Effector memory CD4-positive, alpha-beta T cell (primary cell): ENCODE data around the gene DMGDH.

Source experiments
- DNase-seq, 3 donors: peaks; one replicate each; pipeline ENCODE4 v3.0.0-alpha.2; 2020
- H3K27ac ChIP-seq: 2 replicates; pipeline ENCODE4 v1.7.0; 2013; ENCODE audit warnings: mild to moderate bottlenecking, low read length, moderate library complexity; ENCODE audit not compliant: insufficient read depth, poor library complexity, severe bottlenecking
- H3K27me3 ChIP-seq: replicated peaks from 2 replicates; pipeline ENCODE4 v1.7.0; 2013; ENCODE audit warnings: mild to moderate bottlenecking, low read length; ENCODE audit not compliant: insufficient read depth, control insufficient read depth, poor library complexity, severe bottlenecking
- H3K36me3 ChIP-seq: 2 replicates; pipeline ENCODE4 v1.7.0; 2013; ENCODE audit warnings: mild to moderate bottlenecking, low read length, moderate library complexity; ENCODE audit not compliant: control insufficient read depth, insufficient read depth
- H3K4me1 ChIP-seq: 2 replicates; pipeline ENCODE4 v1.7.0; 2013; ENCODE audit warnings: low read length, mild to moderate bottlenecking; ENCODE audit not compliant: control insufficient read depth, insufficient read depth, poor library complexity, severe bottlenecking
- H3K4me3 ChIP-seq: 2 replicates; pipeline ENCODE4 v1.7.0; 2013; ENCODE audit warnings: low read length, low read depth, mild to moderate bottlenecking; ENCODE audit not compliant: insufficient read depth, poor library complexity, severe bottlenecking
- H3K9me3 ChIP-seq: 2 replicates; pipeline ENCODE4 v1.7.0; 2013; ENCODE audit warnings: mild to moderate bottlenecking, low read length, moderate library complexity; ENCODE audit not compliant: control insufficient read depth

Gene DMGDH

GRCh38 chr5:78964889-78965288 lies 104.6 kb downstream of the DMGDH start:
- H3K4me1 ChIP-seq = no peaks in the 10 kb centered on the region
- no peaks in the 10 kb centered on the region for H3K9me3 ChIP-seq
- no peak overlapping the region for H3K27ac ChIP-seq
- H3K4me3 ChIP-seq = no peak overlapping the region
- no peak for DNase-seq
- peaks cover 17% of the 10 kb centered on the region for H3K36me3 ChIP-seq
- no peaks in the 10 kb centered on the region for H3K27me3 ChIP-seq

- Histone ChIP-seq H3K4me1 (no peaks in the 10 kb centered on the region), H3K27ac (no peak overlapping the region), H3K36me3 (peaks cover 17% of the 10 kb centered on the region), H3K9me3 (no peaks in the 10 kb centered on the region), H3K27me3 (no peaks in the 10 kb centered on the region), H3K4me3 (no peak overlapping the region)
- no peak for DNase-seq
Observed at GRCh38 chr5:78961743-78962142, 107.7 kb downstream of the DMGDH start.

DNA sequence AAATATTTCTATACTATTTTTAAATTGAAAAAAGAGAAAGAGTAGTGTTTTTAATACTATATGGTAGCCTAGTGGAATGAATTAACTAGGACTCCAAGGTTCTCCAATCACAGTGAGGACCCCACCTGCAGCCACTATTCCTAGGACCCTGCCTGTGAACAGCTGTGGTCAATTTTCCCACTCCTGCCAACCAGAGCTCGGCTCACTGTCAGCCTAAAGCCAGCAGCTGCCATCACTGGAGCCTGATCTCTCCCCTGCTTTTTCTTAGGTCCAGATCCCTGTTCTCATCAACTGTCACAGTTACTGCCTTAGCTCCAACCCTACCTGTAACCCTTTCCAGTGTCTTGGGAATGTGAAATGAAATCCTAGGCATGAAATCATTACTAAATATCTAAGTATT lies 109.7 kb downstream of the DMGDH start:
- Histone ChIP-seq H3K36me3 (peaks cover 17% of the 10 kb centered on the region), H3K9me3 (no peaks in the 10 kb centered on the region), H3K27me3 (no peaks in the 10 kb centered on the region), H3K4me3 (no peak overlapping the region), H3K27ac (no peak overlapping the region), H3K4me1 (no peaks in the 10 kb centered on the region)
- DNase-seq = no peak

DNA sequence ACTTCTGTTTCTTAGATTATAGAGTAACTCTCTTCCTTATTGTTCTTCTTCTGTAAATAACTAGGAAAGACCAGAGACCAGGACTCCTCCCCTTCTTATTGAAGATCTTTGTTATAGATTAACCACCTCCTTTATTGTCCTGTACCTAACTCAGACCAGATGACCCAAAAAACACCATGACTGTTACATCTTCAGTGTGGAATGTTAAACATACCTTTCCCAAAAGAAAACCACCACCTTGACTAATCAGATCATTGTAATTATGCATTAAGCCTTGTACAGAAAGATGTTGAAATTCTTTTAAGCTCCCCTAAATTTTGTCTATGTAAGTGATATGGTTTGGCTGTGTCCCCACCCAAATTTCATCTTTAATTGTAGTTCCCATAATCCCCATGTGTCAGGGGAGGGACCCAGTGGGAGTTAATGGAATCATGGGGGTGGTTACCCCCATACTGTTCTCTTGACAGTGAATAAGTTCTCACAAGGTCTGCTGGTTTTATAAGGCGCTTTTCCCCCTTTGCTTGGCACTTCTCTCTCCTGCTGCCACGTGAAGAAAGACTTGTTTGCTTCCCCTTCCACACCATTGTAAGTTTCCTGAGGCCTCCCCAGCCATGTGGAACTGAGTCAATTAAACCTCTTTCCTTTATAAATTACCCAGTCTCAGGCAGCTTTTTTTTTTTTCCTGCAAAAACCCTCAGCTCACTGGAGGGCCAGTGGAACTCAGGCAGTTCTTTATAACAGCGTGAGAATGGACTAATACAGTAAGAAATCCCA lies 110.6 kb downstream of the DMGDH start:
- DNase-seq = no peak
- H3K36me3 ChIP-seq = peaks cover 11% of the 10 kb centered on the region
- no peak overlapping the region for H3K27ac ChIP-seq
- H3K27me3 ChIP-seq = no peaks in the 10 kb centered on the region
- no peaks in the 10 kb centered on the region for H3K9me3 ChIP-seq
- H3K4me3 ChIP-seq = no peak overlapping the region
- no peaks in the 10 kb centered on the region for H3K4me1 ChIP-seq

DNA sequence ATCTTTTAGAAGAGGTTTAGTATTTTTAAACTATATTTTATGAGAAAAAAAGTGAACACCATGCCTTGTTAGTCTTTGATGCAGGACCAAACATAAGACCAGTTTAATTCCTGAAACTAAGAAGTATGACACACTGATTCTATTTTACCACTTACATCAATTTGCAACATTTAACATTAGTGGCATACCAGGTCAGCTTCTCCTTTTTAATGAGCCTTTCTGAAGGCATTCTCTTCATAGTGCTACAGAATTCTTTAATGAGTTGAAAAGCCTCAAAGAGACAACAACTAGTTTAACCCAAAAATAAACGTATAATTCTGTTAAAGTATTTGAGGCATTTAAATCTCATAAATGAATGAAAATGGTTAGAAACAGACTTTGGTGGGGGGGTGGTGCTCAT lies 112.6 kb downstream of the DMGDH start:
- Histone ChIP-seq H3K9me3 (no peaks in the 10 kb centered on the region), H3K27me3 (no peaks in the 10 kb centered on the region), H3K4me3 (no peak overlapping the region), H3K27ac (no peak overlapping the region), H3K36me3 (peaks cover 5% of the 10 kb centered on the region), H3K4me1 (no peaks in the 10 kb centered on the region)
- no peak for DNase-seq

DNA sequence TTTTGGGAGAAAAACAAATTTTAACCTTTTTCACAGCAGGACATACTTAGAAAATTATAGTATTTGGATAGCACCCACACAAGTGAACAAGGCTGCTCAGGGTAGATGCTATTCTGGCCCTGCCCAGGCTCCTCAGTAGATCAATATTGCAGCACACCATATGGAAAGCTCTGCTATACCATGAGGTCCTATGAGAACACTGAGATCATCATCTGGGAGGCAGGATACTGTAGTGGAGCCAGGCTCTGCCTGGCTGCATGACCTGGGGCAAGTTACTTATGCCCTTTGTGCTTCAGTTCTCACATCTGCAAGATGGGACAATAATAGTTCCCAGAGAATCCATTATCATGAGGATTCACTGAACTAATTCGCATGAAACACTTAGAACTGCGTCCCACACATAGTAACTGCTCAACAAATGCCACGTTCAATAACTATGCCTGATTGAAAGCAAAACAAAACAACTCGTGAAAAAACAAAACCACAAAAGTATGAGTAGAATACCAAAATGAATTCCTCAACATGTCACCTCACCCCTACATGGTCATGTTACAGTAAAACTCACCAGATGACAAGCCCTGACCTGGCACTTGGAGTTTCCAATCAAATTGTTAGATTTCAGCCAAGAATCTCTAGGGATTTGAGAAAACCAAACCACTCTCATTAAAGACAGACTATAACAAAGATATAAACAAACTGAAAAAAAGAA lies 116.2 kb downstream of the DMGDH start:
- DNase-seq = no peak
- Histone ChIP-seq H3K27me3 (no peaks in the 10 kb centered on the region), H3K36me3 (no peaks in the 10 kb centered on the region)

More for the DNA sequence above, 116.2 kb downstream of the DMGDH start:
- no peak overlapping the region for H3K27ac ChIP-seq
- no peaks in the 10 kb centered on the region for H3K9me3 ChIP-seq
- H3K4me3 ChIP-seq = no peak overlapping the region
- no peaks in the 10 kb centered on the region for H3K4me1 ChIP-seq
